HG03460 (cell line): ENCODE results near the gene KCNB1.
"Not testable (repeated sequence)": the region's sequence is repeated elsewhere in the genome, so short reads cannot be mapped to it uniquely, and the experiment has no call there.

ENCODE experiments used
- ATAC-seq: cut with Tn5 transposase; IDR thresholded peaks from one replicate; pipeline ENCODE4 v1.9.1; 2021; ENCODE audit not compliant: unreplicated experiment

KCNB1 gene

GRCh38 chr20:49330701-49331615 lies 151.5 kb downstream of the KCNB1 start:
- no peak for ATAC-seq

- ATAC-seq: no peak
Observed at GRCh38 chr20:49328790-49329189, 153.7 kb downstream of the KCNB1 start.

GRCh38 chr20:49326026-49326425 lies 156.4 kb downstream of the KCNB1 start:
- ATAC-seq: no peak

GRCh38 chr20:49324306-49324705 lies 158.2 kb downstream of the KCNB1 start:
- ATAC-seq: no peak

GRCh38 chr20:49323622-49324238 lies 158.7 kb downstream of the KCNB1 start:
- ATAC-seq: no peak

- ATAC-seq: no peak
Observed at GRCh38 chr20:49320460-49320859, 162.0 kb downstream of the KCNB1 start.

GRCh38 chr20:49319208-49319809 lies 163.2 kb downstream of the KCNB1 start:
- ATAC-seq: no peak

GRCh38 chr20:49318430-49319207 lies 163.8 kb downstream of the KCNB1 start:
- ATAC-seq: no peak

GRCh38 chr20:49318091-49318429 lies 164.4 kb downstream of the KCNB1 start:
- no peak for ATAC-seq

- no peak for ATAC-seq
Observed at GRCh38 chr20:49316704-49317103, 165.8 kb downstream of the KCNB1 start.

- no peak for ATAC-seq
Observed at GRCh38 chr20:49315580-49315979, 166.9 kb downstream of the KCNB1 start.

GRCh38 chr20:49314052-49314451 lies 168.4 kb downstream of the KCNB1 start:
- not testable (repeated sequence) for ATAC-seq
